Stimulated activated memory B cell treated with anti-CD40 and anti-IgM and Interleukin-4, amounts not matched to agents 10 μg/mL and 1 μg/mL and 100 μg/mL, for 72 hours (primary cell): Measurements from ENCODE around the gene UNKL.
A peak's percentile ranks its signal among the peaks of the same experiment; 100 is the strongest.

Experiments used
- ATAC-seq: fragments of 150-1000 bp; cut with Tn5 transposase; 2 replicates; pipeline ENCODE4 v1.10.0; 2021
- H3K27ac Mint-ChIP-seq: one replicate; pipeline ENCODE4 v1.8.0; 2022; ENCODE audit warnings: mild to moderate bottlenecking, mixed read lengths
- H3K27me3 Mint-ChIP-seq: one replicate; pipeline ENCODE4 v1.8.0; 2022; ENCODE audit warnings: mixed read lengths
- H3K36me3 Mint-ChIP-seq: one replicate; pipeline ENCODE4 v1.8.0; 2022; ENCODE audit warnings: mixed read lengths
- H3K4me1 Mint-ChIP-seq: one replicate; pipeline ENCODE4 v1.8.0; 2022; ENCODE audit warnings: mixed read lengths
- H3K4me3 Mint-ChIP-seq: one replicate; pipeline ENCODE4 v1.8.0; 2022; ENCODE audit warnings: mild to moderate bottlenecking, moderate library complexity, mixed read lengths
- H3K9me3 Mint-ChIP-seq: one replicate; pipeline ENCODE4 v1.8.0; 2022; ENCODE audit warnings: mixed read lengths

UNKL gene

GRCh38 chr16:1340730-1341494 lies 73.6 kb downstream of the UNKL start:
- ATAC-seq, result no peak
- H3K4me3 Mint-ChIP-seq, result no peak overlapping the region

GRCh38 chr16:1338855-1339675 lies 75.4 kb downstream of the UNKL start:
- no peak overlapping the region for H3K27ac Mint-ChIP-seq
- H3K27me3 Mint-ChIP-seq, result no peaks in the 10 kb centered on the region
- H3K36me3 Mint-ChIP-seq, result no peaks in the 10 kb centered on the region
- ATAC-seq, result no peak
- H3K4me3 Mint-ChIP-seq, result no peak overlapping the region
- no peaks in the 10 kb centered on the region for H3K9me3 Mint-ChIP-seq
- peaks cover 52% of the 10 kb centered on the region for H3K4me1 Mint-ChIP-seq

More at GRCh38 chr16:1340730-1341494, 73.6 kb downstream of the UNKL start:
- H3K27me3 Mint-ChIP-seq, result no peaks in the 10 kb centered on the region
- H3K4me1 Mint-ChIP-seq, result peaks cover 42% of the 10 kb centered on the region
- H3K36me3 Mint-ChIP-seq, result no peaks in the 10 kb centered on the region
- H3K27ac Mint-ChIP-seq, result no peak overlapping the region
- H3K9me3 Mint-ChIP-seq, result no peaks in the 10 kb centered on the region

GRCh38 chr16:1338119-1338730 lies 76.3 kb downstream of the UNKL start:
- H3K27ac Mint-ChIP-seq, result no peak overlapping the region
- no peaks in the 10 kb centered on the region for H3K9me3 Mint-ChIP-seq
- H3K4me3 Mint-ChIP-seq, result no peak overlapping the region
- H3K36me3 Mint-ChIP-seq, result no peaks in the 10 kb centered on the region
- peaks cover 44% of the 10 kb centered on the region for H3K4me1 Mint-ChIP-seq
- ATAC-seq, result no peak
- no peaks in the 10 kb centered on the region for H3K27me3 Mint-ChIP-seq

- no peak for ATAC-seq
- Mint-ChIP-seq H3K27me3 (peaks cover 4% of the 10 kb centered on the region), H3K27ac (no peak overlapping the region), H3K4me3 (no peak overlapping the region), H3K4me1 (peaks cover 40% of the 10 kb centered on the region), H3K9me3 (no peaks in the 10 kb centered on the region), H3K36me3 (no peaks in the 10 kb centered on the region)
These were observed 77.0 kb downstream of the UNKL start for GRCh38 chr16:1337486-1337885.

GRCh38 chr16:1336619-1337018 lies 77.9 kb downstream of the UNKL start:
- ATAC-seq, result no peak
- Mint-ChIP-seq H3K9me3 (no peaks in the 10 kb centered on the region), H3K36me3 (no peaks in the 10 kb centered on the region), H3K4me1 (peaks cover 40% of the 10 kb centered on the region), H3K27me3 (peaks cover 11% of the 10 kb centered on the region), H3K4me3 (no peak overlapping the region), H3K27ac (no peak overlapping the region)

GRCh38 chr16:1335996-1336395 lies 78.5 kb downstream of the UNKL start:
- Mint-ChIP-seq H3K4me3 (no peak overlapping the region), H3K9me3 (no peaks in the 10 kb centered on the region), H3K4me1 (peaks cover 46% of the 10 kb centered on the region), H3K36me3 (no peaks in the 10 kb centered on the region), H3K27ac (no peak overlapping the region), H3K27me3 (peaks cover 17% of the 10 kb centered on the region)
- no peak for ATAC-seq

GRCh38 chr16:1335211-1335971 lies 79.1 kb downstream of the UNKL start:
- Mint-ChIP-seq H3K27ac (no peak overlapping the region), H3K4me3 (peak overlapping the region; percentile 53), H3K27me3 (peaks cover 18% of the 10 kb centered on the region), H3K4me1 (peaks cover 46% of the 10 kb centered on the region), H3K9me3 (no peaks in the 10 kb centered on the region), H3K36me3 (no peaks in the 10 kb centered on the region)
- ATAC-seq, result no peak

- no peak for ATAC-seq
- H3K4me3 Mint-ChIP-seq, result peak overlapping the region; percentile 58
- H3K27ac Mint-ChIP-seq, result no peak overlapping the region
- peaks cover 18% of the 10 kb centered on the region for H3K27me3 Mint-ChIP-seq
- no peaks in the 10 kb centered on the region for H3K9me3 Mint-ChIP-seq
- peaks cover 46% of the 10 kb centered on the region for H3K4me1 Mint-ChIP-seq
- no peaks in the 10 kb centered on the region for H3K36me3 Mint-ChIP-seq
These were observed 79.8 kb downstream of the UNKL start for GRCh38 chr16:1334739-1335138.

- H3K36me3 Mint-ChIP-seq, result no peaks in the 10 kb centered on the region
- peaks cover 18% of the 10 kb centered on the region for H3K27me3 Mint-ChIP-seq
- H3K4me3 Mint-ChIP-seq, result peak overlapping the region; percentile 58
- peaks cover 46% of the 10 kb centered on the region for H3K4me1 Mint-ChIP-seq
- no peaks in the 10 kb centered on the region for H3K9me3 Mint-ChIP-seq
- no peak overlapping the region for H3K27ac Mint-ChIP-seq
- ATAC-seq, result no peak
These were observed 80.4 kb downstream of the UNKL start for GRCh38 chr16:1333854-1334700.

GRCh38 chr16:1333149-1333812 lies 81.2 kb downstream of the UNKL start, which contains the start of gene BAIAP3:
Gene BAIAP3 (plus strand): TSS chr16:1333645. CDS start chr16:1338550, 4,905 bp downstream.
- H3K4me3 Mint-ChIP-seq, result peak within 1 kb of the TSS; percentile 76
- no peaks in the 10 kb centered on the region for H3K9me3 Mint-ChIP-seq
- H3K27me3 Mint-ChIP-seq, result peaks cover 18% of the 10 kb centered on the region
- no peaks in the 10 kb centered on the region for H3K36me3 Mint-ChIP-seq
- H3K27ac Mint-ChIP-seq, result peak within 1 kb of the TSS; percentile 88
- H3K4me1 Mint-ChIP-seq, result peaks cover 46% of the 10 kb centered on the region
- peak; percentile 59 for ATAC-seq

GRCh38 chr16:1332618-1333148 lies 81.8 kb downstream of the UNKL start:
- Mint-ChIP-seq H3K9me3 (no peaks in the 10 kb centered on the region), H3K4me1 (peaks cover 46% of the 10 kb centered on the region), H3K27ac (peak overlapping the region; percentile 88), H3K4me3 (peak overlapping the region; percentile 76), H3K27me3 (peaks cover 18% of the 10 kb centered on the region), H3K36me3 (no peaks in the 10 kb centered on the region)
- peak; percentile 2 for ATAC-seq

GRCh38 chr16:1331712-1332617 lies 82.5 kb downstream of the UNKL start:
- Mint-ChIP-seq H3K27ac (peak overlapping the region; percentile 88), H3K4me3 (peak overlapping the region; percentile 76), H3K27me3 (peaks cover 18% of the 10 kb centered on the region), H3K4me1 (peaks cover 49% of the 10 kb centered on the region), H3K9me3 (no peaks in the 10 kb centered on the region), H3K36me3 (no peaks in the 10 kb centered on the region)
- peak; percentile 79 for ATAC-seq
